HG02938 (cell line): ENCODE measurements around the gene ARID5B.

Experiments
- ATAC-seq: cut with Tn5 transposase; IDR thresholded peaks from one replicate; pipeline ENCODE4 v1.9.1; 2021; ENCODE audit warnings: mild to moderate bottlenecking, moderate library complexity; ENCODE audit not compliant: unreplicated experiment

ARID5B gene

DNA sequence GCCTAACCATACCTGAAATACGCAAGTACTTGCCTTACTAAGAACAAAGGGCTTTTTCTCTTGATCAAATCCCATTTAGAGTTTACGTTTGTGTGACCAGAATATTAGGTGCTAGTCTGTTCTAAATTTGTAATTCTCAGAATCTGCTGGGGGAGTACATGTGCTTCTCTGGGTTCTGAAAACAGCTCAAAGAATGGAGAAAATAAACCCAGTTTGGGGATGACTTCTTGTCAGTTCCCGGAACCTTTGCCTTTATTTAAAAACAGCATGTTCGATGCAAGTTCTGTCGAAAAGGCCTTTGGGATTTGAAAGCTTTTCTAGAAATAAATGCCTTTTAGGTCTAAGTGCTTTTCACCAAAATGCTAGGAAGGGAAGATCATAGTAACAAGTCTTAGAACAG is 147.0 kb downstream of the ARID5B start:
- ATAC-seq: no peak

DNA sequence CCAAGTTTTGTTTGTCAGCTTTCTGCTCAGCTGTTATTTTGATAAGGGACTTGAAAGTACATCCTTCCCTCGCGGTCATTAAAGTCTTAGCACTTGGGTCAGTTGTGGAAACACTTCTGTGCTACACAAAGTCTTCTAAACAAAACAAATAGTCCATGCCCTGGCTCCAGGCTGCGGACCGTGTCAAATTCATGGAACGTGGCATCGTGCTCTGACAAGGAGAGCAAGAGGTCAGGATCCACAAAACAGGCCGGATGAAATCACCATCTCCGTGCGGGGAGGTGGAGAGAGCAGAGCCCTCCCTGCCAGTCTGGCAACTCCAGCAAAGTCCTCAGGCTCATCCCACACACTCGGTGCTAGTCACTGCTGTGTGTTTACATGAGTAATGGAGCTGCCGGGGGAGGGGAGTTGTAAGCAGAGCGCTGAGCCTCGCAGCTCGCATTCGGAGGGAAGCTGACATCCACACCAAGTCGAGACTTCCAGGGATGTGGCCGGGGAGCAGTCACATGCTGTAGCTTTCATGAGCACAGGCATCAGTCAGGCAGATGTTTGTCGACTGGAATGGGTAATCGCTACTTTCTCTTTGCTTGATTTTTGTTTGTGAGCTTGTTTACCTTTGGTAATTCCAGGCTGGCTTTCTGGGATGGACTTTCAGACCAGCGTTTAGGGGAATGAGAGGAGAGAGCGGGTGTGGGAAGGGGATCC is 147.6 kb downstream of the ARID5B start:
- ATAC-seq: no peak

DNA sequence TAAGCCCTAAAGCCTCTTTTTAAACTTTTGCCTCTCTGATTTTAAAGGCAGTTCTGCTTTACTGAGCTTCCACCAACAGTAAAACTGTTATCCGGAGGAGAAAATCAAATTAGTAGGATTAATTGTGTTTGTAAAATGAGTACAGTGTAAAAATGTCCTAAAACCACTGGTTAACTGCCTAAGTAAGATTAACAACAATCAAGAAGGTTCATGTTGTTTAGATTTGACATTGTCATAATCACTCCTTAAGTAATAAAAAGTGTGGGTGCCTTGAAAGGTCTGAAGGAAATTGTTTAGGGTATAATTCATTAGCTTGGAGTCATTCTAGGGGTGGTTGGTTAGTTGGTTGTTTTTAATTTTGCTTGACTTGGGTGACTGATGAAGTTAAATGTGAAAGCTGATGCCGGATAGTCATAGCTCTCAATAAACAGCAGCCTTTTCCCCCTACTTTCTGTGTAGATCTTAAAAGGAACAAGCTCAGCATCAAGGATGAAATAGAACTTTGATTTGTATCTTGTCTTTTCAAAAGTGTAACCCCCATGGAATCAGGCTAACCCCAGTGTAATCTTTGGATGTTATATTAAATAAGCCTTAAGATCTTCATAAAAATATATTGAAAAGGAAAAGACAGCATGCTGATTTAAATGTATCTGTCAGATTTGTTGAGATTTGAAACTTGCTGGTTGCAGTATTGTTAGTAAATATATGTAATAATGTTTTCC is 148.3 kb downstream of the ARID5B start:
- ATAC-seq: no peak

DNA sequence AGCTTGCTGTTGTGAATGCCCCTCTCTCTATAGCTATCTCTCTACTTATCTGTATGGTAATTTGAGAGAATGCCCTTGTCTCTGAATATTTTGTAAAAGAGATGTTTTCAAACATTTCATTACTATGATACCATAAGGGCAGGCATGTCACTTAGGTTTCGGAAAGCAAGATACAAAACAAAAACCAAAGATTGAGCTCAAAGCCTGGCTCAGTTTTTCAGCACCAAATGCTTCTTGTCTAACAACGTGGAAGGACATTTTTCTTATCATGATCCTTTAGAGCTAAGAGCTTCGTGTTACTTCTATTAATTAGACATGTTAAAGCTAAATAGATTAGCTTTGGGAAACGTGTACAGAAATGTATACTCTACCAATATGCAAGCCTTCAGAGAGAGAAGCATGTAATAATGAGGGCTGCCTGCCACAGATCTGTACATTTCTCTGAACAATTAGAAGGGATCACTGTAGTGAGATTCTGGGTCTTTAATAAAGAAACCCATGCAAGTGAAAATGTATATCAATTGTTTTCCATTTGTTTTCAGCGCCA is 148.9 kb downstream of the ARID5B start:
- ATAC-seq: no peak

DNA sequence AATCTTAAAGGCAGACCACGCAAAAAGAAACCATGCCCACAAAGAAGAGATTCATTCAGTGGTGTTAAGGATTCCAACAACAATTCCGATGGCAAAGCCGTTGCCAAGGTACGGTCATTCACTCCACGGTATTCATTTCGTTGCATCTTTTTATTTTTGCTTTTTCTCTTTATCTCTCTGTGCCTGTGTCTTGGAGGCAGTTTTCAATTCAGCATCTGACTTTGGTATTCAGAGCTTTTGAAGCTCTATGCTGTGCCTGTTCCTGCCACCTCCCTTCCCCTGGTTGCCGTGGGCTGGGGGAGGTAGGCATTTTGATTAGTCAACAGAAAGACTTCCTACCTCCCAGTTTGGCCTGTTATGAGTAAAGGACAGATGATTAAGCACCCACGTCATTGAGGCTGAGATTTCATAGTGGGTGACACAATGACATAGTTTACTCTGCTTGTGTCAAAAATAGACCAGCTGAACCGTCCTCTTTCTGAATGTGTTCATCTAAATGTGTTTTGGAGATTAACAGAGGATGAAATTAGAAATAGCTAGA is 149.5 kb downstream of the ARID5B start:
- peak; percentile 54 for ATAC-seq

DNA sequence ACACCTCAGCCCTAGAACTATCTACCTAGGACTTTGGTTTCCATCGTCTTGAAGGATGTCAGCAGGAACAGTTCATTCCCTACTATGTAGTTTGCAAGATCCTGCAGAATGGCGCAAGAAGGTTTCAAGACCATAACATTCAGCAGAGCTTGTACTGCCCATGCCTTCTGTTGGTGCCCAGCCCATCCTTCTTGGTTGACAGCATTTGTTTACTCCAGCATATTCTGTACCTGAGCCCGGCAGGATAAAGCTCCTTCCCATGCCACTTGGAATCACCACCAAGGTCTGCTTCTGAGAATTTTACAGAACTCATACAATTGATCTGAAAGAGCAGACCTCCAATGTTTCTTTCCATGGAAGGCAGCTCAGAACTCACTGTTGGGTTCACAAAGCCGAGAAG is 150.8 kb downstream of the ARID5B start:
- ATAC-seq: no peak

DNA sequence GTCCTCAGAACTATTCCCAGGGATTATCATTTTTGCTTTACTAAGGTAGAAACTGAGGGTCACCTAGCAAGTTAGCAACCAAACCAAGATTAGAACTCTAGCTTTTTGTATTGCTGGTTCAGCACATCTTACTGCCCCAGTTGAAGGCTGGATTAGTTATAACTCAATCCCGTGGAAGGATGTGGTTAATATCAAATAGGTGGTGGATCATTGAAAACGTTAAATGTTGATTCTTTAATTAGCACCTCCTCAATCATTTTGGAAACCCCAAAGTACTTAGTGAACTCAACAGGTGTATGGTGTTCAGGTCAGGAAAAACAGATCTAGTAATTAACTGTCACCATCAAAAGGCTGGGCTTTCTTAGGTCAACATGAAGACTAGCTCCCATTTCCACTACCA is 152.4 kb downstream of the ARID5B start:
- ATAC-seq: no peak

DNA sequence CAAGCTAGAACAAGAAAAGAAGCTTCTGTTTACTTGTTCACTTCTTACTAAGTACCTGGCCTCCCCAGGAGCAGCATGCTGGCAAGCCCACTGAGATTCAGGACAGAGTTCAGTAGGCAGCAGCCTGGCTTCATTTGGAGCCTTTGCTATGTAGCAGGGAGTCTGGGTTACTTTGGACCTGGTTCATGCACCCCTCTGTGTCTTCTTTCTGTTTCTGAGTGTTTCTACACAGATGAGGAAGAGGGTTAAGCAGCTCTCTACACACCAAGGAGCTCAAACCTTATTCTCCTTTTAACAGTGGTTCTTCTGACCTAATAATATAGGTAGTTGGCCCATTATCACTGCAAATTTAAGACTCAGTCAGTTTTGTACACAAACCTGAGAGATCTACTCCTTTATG is 152.9 kb downstream of the ARID5B start:
- no peak for ATAC-seq

DNA sequence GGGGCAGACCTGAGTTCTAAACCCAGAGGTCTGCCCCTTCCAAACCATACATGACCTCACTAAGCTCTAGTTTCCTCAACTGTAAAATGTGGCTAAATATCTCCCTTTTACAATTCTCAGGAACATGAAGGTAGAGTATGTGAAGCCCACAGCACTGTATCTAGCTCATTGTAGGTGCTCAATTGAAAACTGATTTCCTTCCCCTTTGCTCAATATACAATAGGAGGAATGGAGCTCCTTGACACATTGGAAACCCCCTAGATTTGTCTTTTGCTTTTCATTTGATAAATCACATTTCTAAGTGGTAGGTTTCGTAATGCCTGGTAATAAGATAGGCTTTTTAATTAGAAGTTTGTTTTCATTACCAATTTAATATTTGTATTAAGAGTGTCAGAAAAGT is 153.3 kb downstream of the ARID5B start:
- no peak for ATAC-seq

DNA sequence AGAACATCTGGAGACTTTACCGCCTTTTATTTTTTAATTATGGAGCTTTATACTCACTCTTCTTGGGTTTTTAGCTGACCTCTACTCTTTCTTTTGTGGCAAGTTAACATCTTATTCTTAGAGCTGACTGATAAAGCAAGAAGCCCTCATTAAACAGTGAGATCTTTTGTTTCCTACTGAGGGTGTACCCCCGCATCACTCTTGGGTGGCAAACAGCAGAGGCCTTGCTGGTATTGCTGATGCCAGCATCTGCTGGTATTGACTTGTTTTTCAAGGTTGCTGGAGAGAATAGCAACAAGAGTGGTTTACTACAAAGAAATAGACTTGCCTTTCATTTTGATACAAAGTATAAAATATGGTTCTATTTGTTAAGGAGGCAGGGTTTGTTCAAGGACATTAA is 154.7 kb downstream of the ARID5B start:
- ATAC-seq: no peak

DNA sequence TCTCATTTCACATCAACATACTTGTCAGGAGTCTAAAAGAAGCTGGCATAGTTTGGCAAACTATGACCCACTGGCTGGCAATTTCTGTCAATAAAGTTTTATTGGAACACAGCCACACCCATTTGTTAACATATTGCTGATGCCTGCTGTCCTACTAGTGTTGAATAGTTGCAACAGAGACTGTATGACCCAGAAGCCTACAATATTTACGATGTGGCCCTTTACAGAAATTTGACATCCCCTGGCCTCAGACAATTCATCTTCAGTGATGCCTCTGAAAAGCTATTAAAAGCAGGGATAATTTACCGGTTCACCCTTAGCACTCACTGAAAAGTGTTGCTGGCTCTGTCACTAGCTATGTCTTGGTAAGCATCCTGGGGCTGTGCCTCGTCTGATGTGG is 155.2 kb downstream of the ARID5B start:
- no peak for ATAC-seq

DNA sequence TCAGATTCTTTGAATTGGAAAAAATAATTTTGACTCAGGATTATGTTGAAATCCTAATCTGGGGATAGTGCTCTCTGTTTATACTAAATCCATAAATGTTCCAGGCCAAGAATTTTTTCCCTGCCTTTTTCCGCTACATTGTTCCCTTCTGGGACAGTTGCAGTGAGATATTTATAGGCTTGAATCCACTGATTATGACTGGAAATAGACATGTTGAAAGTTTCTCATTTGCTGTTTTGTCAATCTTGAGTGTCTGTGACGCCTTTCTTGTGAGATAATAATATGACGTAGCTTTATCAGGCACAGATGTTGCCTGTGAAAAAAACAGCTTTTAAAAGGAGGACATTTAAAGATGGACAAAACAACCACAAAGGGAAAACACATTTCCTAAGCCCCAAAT is 155.9 kb downstream of the ARID5B start:
- no peak for ATAC-seq

DNA sequence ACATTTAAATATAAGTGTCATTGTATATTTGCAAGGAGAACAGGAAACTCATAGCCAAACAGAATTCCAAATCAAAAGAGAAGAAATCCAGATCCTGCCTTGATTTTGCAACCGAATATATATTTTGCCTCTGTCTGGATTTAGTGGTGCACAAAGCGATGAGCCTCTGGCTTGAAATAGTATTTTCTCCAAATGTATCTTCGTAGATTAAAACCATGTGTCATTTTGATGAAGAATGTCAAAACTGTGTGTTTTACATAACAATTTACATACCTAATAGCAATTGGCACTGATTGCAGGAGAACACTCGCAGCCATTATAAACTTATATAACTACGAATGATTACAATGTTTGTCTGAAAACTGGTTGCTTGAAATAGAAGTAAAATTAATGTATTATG is 156.4 kb downstream of the ARID5B start:
- ATAC-seq: no peak

DNA sequence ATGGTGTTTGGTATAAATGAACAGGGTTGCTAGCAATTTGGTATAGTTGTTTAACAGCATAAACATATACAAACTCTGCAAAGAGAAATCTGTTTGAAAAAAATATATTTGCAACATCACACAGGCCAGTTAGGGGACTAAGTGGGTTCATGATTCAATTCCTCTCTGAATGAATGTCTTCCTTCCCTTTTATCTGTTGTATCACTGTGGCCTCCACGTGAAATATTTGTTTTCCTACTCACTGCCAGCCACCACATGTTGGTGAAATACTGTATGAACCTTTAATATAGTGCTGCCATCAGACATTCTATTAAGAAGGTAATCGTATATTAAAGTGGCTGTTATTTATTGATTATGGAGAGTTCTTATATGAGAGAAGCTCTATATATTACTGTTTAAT is 157.0 kb downstream of the ARID5B start:
- no peak for ATAC-seq

DNA sequence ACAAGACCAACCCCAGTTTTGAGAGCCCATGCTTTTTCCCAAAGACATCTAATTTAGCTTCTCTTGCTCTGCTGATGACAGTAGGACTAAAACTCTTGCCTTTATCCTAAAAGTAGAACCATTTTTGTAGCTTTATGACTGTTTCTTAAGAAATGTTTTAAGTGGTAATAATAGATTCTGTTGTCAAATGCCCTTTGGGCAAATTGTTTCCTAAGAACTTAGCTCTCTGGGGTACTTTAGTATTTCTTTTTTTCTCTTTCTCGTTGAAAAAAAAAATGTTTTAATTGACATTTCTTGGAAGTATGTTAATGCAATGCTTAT is 157.4 kb downstream of the ARID5B start:
- ATAC-seq: no peak

DNA sequence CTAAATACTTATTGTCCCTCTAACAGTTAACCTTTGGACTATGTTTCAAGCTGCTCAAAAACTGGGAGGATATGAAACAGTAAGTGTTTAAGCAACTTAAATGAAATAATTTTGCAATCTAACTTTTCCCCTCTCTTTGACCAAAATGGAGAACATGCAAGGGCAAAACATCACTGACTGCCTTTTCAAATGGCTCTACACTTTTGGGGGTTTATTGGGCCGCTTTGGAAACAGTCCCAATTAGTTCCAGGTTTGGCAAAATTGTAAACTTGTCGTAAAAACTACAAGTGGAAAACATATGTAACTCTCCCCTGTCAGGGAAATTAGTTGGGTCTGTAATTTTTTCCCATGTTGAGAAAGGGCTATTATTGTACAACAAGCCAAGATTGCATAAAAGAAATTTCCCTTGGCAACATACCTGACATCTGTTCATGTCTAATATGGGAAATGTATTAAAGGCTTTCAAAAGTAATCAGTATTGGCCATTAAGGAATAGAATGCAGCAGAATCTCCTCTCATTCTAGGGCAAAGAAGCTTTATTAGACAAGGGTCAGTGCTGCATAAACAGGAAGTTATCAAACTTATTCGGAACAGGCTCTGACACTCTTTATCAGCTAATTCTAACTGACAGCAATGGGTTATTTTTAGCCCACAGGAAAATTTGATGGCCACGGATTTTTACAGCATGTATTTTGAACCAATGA is 157.9 kb downstream of the ARID5B start:
- no peak for ATAC-seq

DNA sequence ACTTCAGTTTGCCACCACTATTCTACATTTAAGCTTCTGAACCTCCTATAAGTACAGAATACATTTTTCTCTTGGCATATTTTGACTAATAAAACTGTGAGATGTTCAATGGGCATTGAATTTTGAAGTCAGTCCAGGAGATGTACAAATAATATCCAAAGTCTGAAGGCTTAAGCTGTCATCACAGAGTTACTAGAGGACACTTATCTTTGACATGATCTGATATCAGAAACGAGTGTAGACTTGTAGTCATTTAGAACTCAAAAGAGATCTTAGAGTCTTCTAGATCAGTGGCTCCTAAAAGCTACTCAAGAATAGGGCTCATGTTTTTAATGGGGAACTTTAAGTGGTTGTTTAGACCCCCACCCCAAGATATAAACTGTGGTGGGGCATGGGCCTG is 160.5 kb downstream of the ARID5B start:
- no peak for ATAC-seq

DNA sequence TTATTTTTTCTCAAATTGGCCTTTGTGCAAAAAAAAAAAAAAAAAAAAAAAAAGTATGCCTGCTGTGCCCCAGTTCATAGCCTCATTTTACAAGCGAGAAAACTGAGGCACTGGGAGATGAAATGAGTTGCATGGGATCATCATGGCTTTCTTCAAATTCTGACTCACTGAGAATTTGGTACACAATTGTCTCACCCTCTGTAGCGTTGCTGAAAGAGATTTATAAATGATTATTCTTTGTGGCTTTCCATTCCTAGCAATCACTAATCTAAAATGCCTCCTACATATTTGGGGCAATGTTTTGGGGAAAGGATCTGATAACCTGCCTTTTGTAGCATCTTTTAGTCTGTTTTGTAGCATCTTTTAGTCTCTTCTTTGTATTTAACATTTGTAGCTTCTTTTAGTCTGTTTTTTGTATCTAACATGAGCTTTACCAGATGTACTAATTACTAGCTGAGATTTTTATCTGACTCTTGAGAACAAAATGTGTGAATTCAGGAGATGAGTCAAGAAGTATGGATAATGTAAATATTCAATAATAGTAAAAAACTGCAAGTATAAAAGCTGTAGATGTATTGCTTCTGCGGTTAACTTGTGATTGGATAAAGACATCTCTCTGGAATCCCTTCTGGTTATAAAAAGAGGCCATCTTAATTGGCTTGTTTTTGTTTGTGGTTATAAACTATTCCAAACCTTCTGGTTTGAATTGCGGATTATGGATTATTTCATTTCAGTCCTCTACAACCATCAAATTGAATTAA is 161.4 kb downstream of the ARID5B start:
- ATAC-seq: no peak

DNA sequence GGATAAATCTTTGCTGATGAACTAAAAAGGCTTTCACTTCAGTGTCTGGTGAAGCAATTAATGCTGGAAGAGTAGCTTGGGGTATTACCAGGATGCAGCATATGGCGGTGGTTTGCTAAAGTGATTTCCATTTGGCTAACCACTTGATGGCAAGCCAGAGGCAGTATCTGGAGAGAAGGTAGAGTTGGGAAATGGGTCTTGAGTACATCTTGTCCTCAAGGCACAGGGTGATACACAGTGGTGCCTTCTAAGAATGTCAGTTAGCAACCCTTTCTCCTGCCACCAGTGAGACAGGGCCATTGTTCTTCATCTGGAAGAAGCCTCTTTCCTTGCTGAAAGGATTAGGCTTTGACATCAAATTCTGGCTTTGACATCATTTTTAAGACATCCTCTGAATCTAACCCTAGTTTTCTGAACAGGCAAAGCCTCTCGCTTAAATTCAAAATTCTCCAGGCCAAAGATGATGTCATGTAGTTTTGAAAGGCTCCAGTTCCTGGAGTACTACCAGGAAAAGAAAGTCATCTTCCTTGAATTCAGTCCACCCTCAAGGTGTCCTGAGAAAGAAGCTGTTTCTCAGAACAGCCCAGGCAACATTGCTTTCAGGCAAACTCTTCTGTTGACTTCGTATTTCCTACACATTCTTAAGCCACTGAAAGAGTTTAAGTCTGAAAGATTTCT is 162.4 kb downstream of the ARID5B start:
- ATAC-seq: no peak

DNA sequence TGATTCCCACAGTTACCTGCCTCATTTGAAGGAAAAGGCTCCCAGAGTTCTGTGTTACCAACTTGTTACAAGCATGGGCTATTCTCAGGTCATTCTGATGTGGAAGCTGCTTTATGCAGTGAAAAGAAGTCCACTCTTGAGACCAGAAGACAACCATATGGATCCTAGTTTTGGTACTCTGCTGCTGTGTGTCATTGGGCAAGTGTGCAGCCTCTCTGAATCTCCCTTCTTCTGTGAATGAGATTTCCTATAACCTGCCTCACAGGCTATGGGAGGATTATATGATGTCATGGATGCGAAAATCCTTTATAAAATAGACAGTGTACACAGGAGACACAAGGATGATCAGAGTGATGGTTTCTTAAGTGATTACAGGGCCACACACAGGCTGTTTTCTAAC is 166.1 kb downstream of the ARID5B start:
- ATAC-seq: no peak
